HepG2 (cell line): ENCODE results near the gene PCED1B. TPM values are rescaled to one million over a fixed set of nuclear protein-coding genes. Genes with fewer than 3 reads are reported as not detected.

Experiments
- ATAC-seq: fragments of 200-7000 bp; cut with Tn5 transposase; 3 replicates; pipeline ENCODE4 v1.9.1; 2020; ENCODE audit warnings: mild to moderate bottlenecking, moderate library complexity
- BruUV-seq: library from RNA; stranded (reverse); fragments of 400-500 nt; replicated peaks from 2 replicates; lab custom pipeline; 2021; lab: Mats Ljungman, UMichigan
- CTCF ChIA-PET: fragments of 300-600 bp; formaldehyde crosslinking; extraction: SDS; loops from one replicate; lab custom pipeline; 2021; ENCODE audit warnings: low total read pairs, inconsistent platforms, low intra/inter-chr PET ratio; lab: Yijun Ruan, JAX
- POLR2A ChIA-PET: fragments of 350-600 bp; sonication (Branson Sonifier 250); formaldehyde crosslinking; loops from one replicate; lab custom pipeline; 2020; ENCODE audit warnings: antibody characterized with exemption, inconsistent platforms; lab: Yijun Ruan, JAX
- DNase-seq: peaks from one replicate; pipeline ENCODE4 v3.0.0-alpha.2; 2015; ENCODE audit warnings: low spot score
- FAIRE-seq: peaks from 3 replicates; lab custom pipeline; 2011; peaks lifted over from hg19 to GRCh38; lab: Jason Lieb, UNC
- H2AFZ ChIP-seq: one replicate; pipeline ENCODE4 v1.6.1; 2011; ENCODE audit warnings: low read length, inconsistent platforms
- H3K27ac ChIP-seq: fragments of 300-600 bp; 3 replicates; pipeline ENCODE4 v1.8.0; 2011; ENCODE audit warnings: mixed run types, mild to moderate bottlenecking, mixed read lengths, low read length, inconsistent platforms; ENCODE audit not compliant: insufficient read depth; ENCODE audit errors: extremely low read length
- H3K27me3 ChIP-seq, 2 experiments: fragments of 200-600 bp in 1 of 2; 2 replicates in 1 of 2; 3 replicates in 1 of 2; pipeline versions ENCODE4 v1.6.0 to v1.8.0; 2011; ENCODE audit warnings: low read length in 2 of 2, mild to moderate bottlenecking in 2 of 2, moderate library complexity in 2 of 2, inconsistent platforms in 1 of 2; ENCODE audit not compliant: insufficient read depth in 2 of 2, control insufficient read depth in 1 of 2
- H3K36me3 ChIP-seq, 2 experiments: fragments of 200-600 bp in 1 of 2; replicated peaks in 1 of 2; 2 replicates in 1 of 2; 3 replicates in 1 of 2; pipeline versions ENCODE4 v1.5.1 to v1.8.0; 2011; ENCODE audit warnings: low read length in 2 of 2, inconsistent platforms in 1 of 2; ENCODE audit not compliant: insufficient read depth in 2 of 2, control insufficient read depth in 1 of 2
- H3K4me1 ChIP-seq: 2 replicates; pipeline ENCODE4 v1.5.1; 2012; ENCODE audit warnings: low read length, inconsistent platforms; ENCODE audit not compliant: insufficient read depth
- H3K4me2 ChIP-seq: 2 replicates; pipeline ENCODE4 v1.6.0; 2011; ENCODE audit warnings: low read depth, low read length, inconsistent platforms
- H3K4me3 ChIP-seq, 3 experiments: fragments of 200-600 bp in 1 of 3; sonication (generic), shearing (Covaris generic) in 1 of 3; replicated peaks in 1 of 3; 2 replicates each; pipeline ENCODE4 v1.5.1; 2011 to 2016; ENCODE audit warnings: low read length in 3 of 3, inconsistent platforms in 2 of 3, low read depth in 2 of 3, mild to moderate bottlenecking in 2 of 3, control low read depth in 1 of 3, mixed read lengths in 1 of 3; ENCODE audit not compliant: insufficient read depth in 1 of 3
- H3K79me2 ChIP-seq: one replicate; pipeline ENCODE4 v1.6.1; 2011; ENCODE audit warnings: low read length, inconsistent platforms; ENCODE audit not compliant: insufficient read depth
- H3K9ac ChIP-seq: 2 replicates; pipeline ENCODE4 v1.6.0; 2011; ENCODE audit warnings: mild to moderate bottlenecking, low read depth, low read length, inconsistent platforms; ENCODE audit not compliant: insufficient read depth
- H3K9me3 ChIP-seq: 2 replicates; pipeline ENCODE4 v1.5.1; 2012; ENCODE audit warnings: mild to moderate bottlenecking, low read length
- H4K20me1 ChIP-seq: 2 replicates; pipeline ENCODE4 v1.6.0; 2011; ENCODE audit warnings: inconsistent platforms, mild to moderate bottlenecking, low read length, moderate library complexity; ENCODE audit not compliant: insufficient read depth
- FOXK2 ChIP-seq: fragments of 450-650 bp; IDR thresholded peaks from 2 replicates; pipeline ENCODE4 v1.6.1; 2016
- RCOR2 ChIP-seq: IDR thresholded peaks from 2 replicates; pipeline ENCODE4 v1.6.1; 2016; ENCODE audit warnings: missing biosample characterization, missing genetic modification reagents
- ZNF20 ChIP-seq: sonication (generic); formaldehyde crosslinking; IDR thresholded peaks from 2 replicates; pipeline ENCODE4 v1.4.0; 2020; ENCODE audit warnings: mild to moderate bottlenecking, moderate library complexity, missing genetic modification reagents
- ZNF746 ChIP-seq: sonication (generic); formaldehyde crosslinking; IDR thresholded peaks from 2 replicates; pipeline ENCODE4 v1.8.0; 2022; ENCODE audit warnings: mild to moderate bottlenecking, missing genetic modification reagents
- ZNF777 ChIP-seq: sonication (generic); formaldehyde crosslinking; IDR thresholded peaks from 2 replicates; pipeline ENCODE4 v1.4.0; 2020; ENCODE audit warnings: missing genetic modification reagents
- ZNF878 ChIP-seq: sonication (generic); formaldehyde crosslinking; IDR thresholded peaks from 2 replicates; pipeline ENCODE4 v1.8.1; 2023; ENCODE audit warnings: mild to moderate bottlenecking, missing genetic modification reagents, moderate library complexity
- whole genome bisulfite sequencing: methylation state at CpG from one replicate; pipeline ENCODE4 v1.1.6; 2017; ENCODE audit warnings: low lambda C conversion rate; 5-methylcytosine and 5-hydroxymethylcytosine counted together
- in situ Hi-C: cut with HindIII; loops from 2 replicates; pipeline ENCODE4 v1.10.0; 2017; ENCODE audit warnings: low pct_unique_long_range_greater_than_20kb; ENCODE audit not compliant: extremely low pct_ligation_motif_present
- intact Hi-C: fragments of 100-400 bp; cut with micrococcal nuclease; formaldehyde crosslinking; loops from one replicate; pipeline ENCODE4 v1.10.0; 2022; ENCODE audit not compliant: unreplicated experiment
- polyA plus RNA-seq, 8 experiments: library from polyadenylated mRNA; depleted of rRNA in 3 of 8; stranded (reverse) in 7 of 8; unstranded in 1 of 8; fragments of >200 nt; fragmentation: Illumina TruSeq in 4 of 8; extraction: Trizol in 4 of 8; gene quantifications; 2 replicates each; pipeline versions ENCODE4 v1.2.1 to v1.2.3, GENCODE V29; 2011 to 2016; ENCODE audit warnings: low read depth in 4 of 8, missing spikeins in 1 of 8, mixed read lengths in 1 of 8; ENCODE audit not compliant: insufficient read depth in 1 of 8
- total RNA-seq, 5 experiments: library from RNA; depleted of rRNA; stranded (reverse); fragments of >200 nt; fragmentation: Illumina TruSeq; extraction: Trizol; gene quantifications; 2 replicates each; pipeline ENCODE4 v1.2.3, GENCODE V29; 2016; ENCODE audit warnings: low read depth in 1 of 5
- TF ChIP-seq, protein P1 (sequence below): IDR thresholded peaks from 2 replicates; pipeline ENCODE4 v1.6.1; 2016; ENCODE audit warnings: missing biosample characterization, missing genetic modification reagents, low read depth

PCED1B gene
- total and polyA plus RNA-seq, 2 of the 13 experiments (the other 11 are each of a cell fraction or from before 2014, with no cell fraction given), result 0.11 to 0.37 TPM

DNA sequence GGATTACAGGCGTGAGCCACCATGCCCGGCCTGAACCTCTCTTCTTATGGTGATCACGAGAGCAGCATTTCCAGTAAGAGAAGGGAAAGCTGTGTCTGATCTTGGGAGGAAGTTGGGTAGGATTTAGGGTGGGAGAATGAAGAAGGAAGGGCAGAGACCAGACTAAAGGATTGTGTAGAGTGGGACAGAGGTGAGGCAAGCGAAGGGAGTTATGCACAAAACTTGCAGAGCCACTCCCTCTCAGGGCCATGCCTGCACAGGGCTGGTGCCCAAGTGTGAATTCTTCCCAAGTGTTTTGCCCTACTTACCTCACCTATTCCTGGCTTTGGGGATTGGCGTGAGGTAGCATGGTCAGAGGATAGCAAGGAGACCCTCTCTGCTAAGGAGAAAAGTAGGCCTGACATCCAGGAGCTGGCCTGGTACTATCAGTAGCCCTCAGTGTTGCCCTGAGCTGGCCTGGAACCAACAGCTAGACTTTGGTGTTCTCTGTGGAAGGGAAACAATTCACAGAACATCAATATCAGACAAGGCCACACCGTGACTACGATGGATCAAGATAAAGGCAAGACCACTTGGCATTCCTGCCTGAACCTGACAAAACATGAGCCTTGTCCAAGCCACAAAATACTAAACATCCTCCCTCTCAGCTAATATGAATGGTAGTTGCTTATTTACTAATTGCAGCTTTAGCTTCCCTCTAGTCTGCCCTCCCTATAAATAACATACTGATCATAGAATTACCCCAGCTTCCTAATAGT, 201.3 kb downstream of the PCED1B start:
- ChIA-PET POLR2A (no interaction called here), CTCF (no interaction called here)
- TF ChIP-seq, protein P1, sequence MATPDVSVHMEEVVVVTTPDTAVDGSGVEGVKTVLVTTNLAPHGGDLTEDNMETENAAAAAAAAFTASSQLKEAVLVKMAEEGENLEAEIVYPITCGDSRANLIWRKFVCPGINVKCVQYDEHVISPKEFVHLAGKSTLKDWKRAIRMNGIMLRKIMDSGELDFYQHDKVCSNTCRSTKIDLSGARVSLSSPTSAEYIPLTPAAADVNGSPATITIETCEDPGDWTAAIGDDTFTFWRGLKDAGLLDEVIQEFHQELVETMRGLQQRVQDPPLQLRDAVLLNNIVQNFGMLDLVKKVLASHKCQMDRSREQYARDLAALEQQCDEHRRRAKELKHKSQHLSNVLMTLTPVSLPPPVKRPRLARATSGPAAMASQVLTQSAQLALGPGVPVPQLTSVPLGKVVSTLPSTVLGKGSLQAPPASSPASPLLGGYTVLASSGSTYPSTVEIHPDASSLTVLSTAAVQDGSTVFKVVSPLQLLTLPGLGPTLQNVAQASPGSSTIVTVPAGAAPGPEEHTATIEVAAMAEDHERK (CRISPR knock-in tag), result no peak
- TF ChIP-seq ZNF777 (CRISPR knock-in tag), result no peak
- TF ChIP-seq FOXK2, result no peak
- TF ChIP-seq RCOR2 (CRISPR knock-in tag), result no peak
- TF ChIP-seq ZNF20 (CRISPR knock-in tag), result no peak
- TF ChIP-seq ZNF746 (CRISPR knock-in tag), result no peak
- no peak for TF ChIP-seq ZNF878 (CRISPR knock-in tag)
- H3K4me3 ChIP-seq, result no peak overlapping the region
- in situ Hi-C loops (no loop called here), intact Hi-C loops (no loop called here)
- BruUV-seq, result no TSS peak
- H3K27me3 ChIP-seq, result no peaks in the 10 kb centered on the region; a peak in 1 of 5 replicates
- no peaks in the 10 kb centered on the region for H3K79me2 ChIP-seq
- no peak overlapping the region for H3K4me2 ChIP-seq
- H2AFZ ChIP-seq, result no peak overlapping the region
- no peaks in the 10 kb centered on the region for H4K20me1 ChIP-seq
- H3K9me3 ChIP-seq, result no peaks in the 10 kb centered on the region
- FAIRE-seq, result no peak
- H3K36me3 ChIP-seq, result no peaks in the 10 kb centered on the region
- peaks cover 12% of the 10 kb centered on the region for H3K4me1 ChIP-seq
- H3K9ac ChIP-seq, result no peak overlapping the region
- no peak overlapping the region for H3K27ac ChIP-seq
- DNase-seq, result no peak
- ATAC-seq, result no peak
- WGBS, result 32% methylated on average over 6 of the region's 7 CpGs
